Activated T-cell treated with anti-CD3 and anti-CD28 coated beads, Interleukin-2, amount 50 U/mL, for 1 hour (primary cell): Measurements from ENCODE around the gene GASK1A.

ENCODE experiments used
- DNase-seq: peaks from one replicate; pipeline ENCODE4 v3.0.0-alpha.2; 2020

Gene GASK1A

GRCh38 chr3:42983927-42984326, 4.8 kb downstream of the GASK1A start:
- DNase-seq: no peak

GRCh38 chr3:42984701-42985100, 5.6 kb downstream of the GASK1A start:
- no peak for DNase-seq

- no peak for DNase-seq
Measured at GRCh38 chr3:42988097-42988496, 9.0 kb downstream of the GASK1A start.

- no peak for DNase-seq
Measured at GRCh38 chr3:42988566-42988965, 9.5 kb downstream of the GASK1A start.

GRCh38 chr3:42991341-42992315, 12.5 kb downstream of the GASK1A start:
- no peak for DNase-seq

- DNase-seq: no peak
Measured at GRCh38 chr3:42994595-42994994, 15.5 kb downstream of the GASK1A start.

- DNase-seq: no peak
Measured at GRCh38 chr3:42996021-42996420, 16.9 kb downstream of the GASK1A start.

GRCh38 chr3:42996633-42997075, 17.5 kb downstream of the GASK1A start:
- DNase-seq: no peak

- DNase-seq: no peak
Measured at GRCh38 chr3:42999212-42999611, 20.1 kb downstream of the GASK1A start.

GRCh38 chr3:42999632-43000031, 20.5 kb downstream of the GASK1A start:
- no peak for DNase-seq

GRCh38 chr3:43000387-43000786, 21.3 kb downstream of the GASK1A start:
- DNase-seq: no peak

- no peak for DNase-seq
Measured at GRCh38 chr3:43001094-43001553, 22.0 kb downstream of the GASK1A start.

GRCh38 chr3:43001556-43002121, 22.5 kb downstream of the GASK1A start:
- DNase-seq: no peak

GRCh38 chr3:43004282-43004681, 25.2 kb downstream of the GASK1A start:
- no peak for DNase-seq

GRCh38 chr3:43005253-43005652, 26.1 kb downstream of the GASK1A start:
- DNase-seq: no peak

- no peak for DNase-seq
Measured at GRCh38 chr3:43005981-43006380, 26.9 kb downstream of the GASK1A start.

- no peak for DNase-seq
Measured at GRCh38 chr3:43006825-43007224, 27.7 kb downstream of the GASK1A start.

- DNase-seq: no peak
Measured at GRCh38 chr3:43009547-43009946, 30.4 kb downstream of the GASK1A start.

- no peak for DNase-seq
Measured at GRCh38 chr3:43010638-43011037, 31.5 kb downstream of the GASK1A start.

- DNase-seq: no peak
Measured at GRCh38 chr3:43011638-43012037, 32.5 kb downstream of the GASK1A start.

- DNase-seq: no peak
Measured at GRCh38 chr3:43012174-43012573, 33.1 kb downstream of the GASK1A start.

GRCh38 chr3:43013256-43013655, 34.1 kb downstream of the GASK1A start:
- no peak for DNase-seq

GRCh38 chr3:43013743-43014155, 34.6 kb downstream of the GASK1A start:
- no peak for DNase-seq

- DNase-seq: no peak
Measured at GRCh38 chr3:43014241-43014640, 35.1 kb downstream of the GASK1A start.
